H1 (cell line): ENCODE measurements around the gene GASK1B. TPM values are rescaled to one million over a fixed set of nuclear protein-coding genes. Genes with fewer than 3 reads are reported as not detected.

ENCODE experiments used
- CTCF ChIA-PET: fragments of 300-600 bp; sonication (Branson Sonifier 250); formaldehyde crosslinking; loops from one replicate; lab custom pipeline; 2021; ENCODE audit not compliant: partially characterized antibody; lab: Charles Lee
- POLR2A ChIA-PET: fragments of 300-600 bp; sonication (Branson Sonifier 250); formaldehyde crosslinking; loops from one replicate; lab custom pipeline; 2021; ENCODE audit warnings: inconsistent platforms; ENCODE audit not compliant: partially characterized antibody; lab: Charles Lee
- DNase-seq, 2 experiments: peaks; one replicate each; pipeline versions ENCODE4 v3.0.0 to v3.0.0-alpha.2; 2010 to 2022; ENCODE audit warnings: low spot score in 2 of 2, low read depth in 1 of 2, mixed read lengths in 1 of 2
- FAIRE-seq: peaks from 2 replicates; lab custom pipeline; 2011; peaks lifted over from hg19 to GRCh38; lab: Jason Lieb, UNC
- H2AFZ ChIP-seq: 2 replicates; pipeline ENCODE4 v1.8.1; 2012; ENCODE audit warnings: low read length, inconsistent platforms
- H2AK5ac ChIP-seq: 2 replicates; pipeline ENCODE4 v1.6.1; 2013; ENCODE audit warnings: low read depth, low read length
- H2BK120ac ChIP-seq: replicated peaks from 2 replicates; pipeline ENCODE3; 2013; ENCODE audit warnings: low read depth, low read length, inconsistent platforms
- H2BK12ac ChIP-seq: 2 replicates; pipeline ENCODE4 v1.6.1; 2013; ENCODE audit warnings: low read depth, low read length
- H2BK15ac ChIP-seq: 2 replicates; pipeline ENCODE4 v1.6.1; 2013; ENCODE audit warnings: low read length
- H2BK20ac ChIP-seq: 2 replicates; pipeline ENCODE4 v1.6.1; 2013; ENCODE audit warnings: low read length
- H2BK5ac ChIP-seq: 2 replicates; pipeline ENCODE4 v1.6.1; 2013; ENCODE audit warnings: low read depth, low read length
- H3K14ac ChIP-seq: 2 replicates; pipeline ENCODE4 v1.6.1; 2013; ENCODE audit warnings: inconsistent platforms; ENCODE audit not compliant: insufficient read length
- H3K18ac ChIP-seq: 2 replicates; pipeline ENCODE4 v1.6.1; 2013; ENCODE audit warnings: low read length; ENCODE audit errors: extremely low read depth
- H3K23ac ChIP-seq: 2 replicates; pipeline ENCODE4 v1.6.1; 2013; ENCODE audit warnings: inconsistent platforms; ENCODE audit not compliant: insufficient read length
- H3K23me2 ChIP-seq: 2 replicates; pipeline ENCODE4 v1.6.1; 2013; ENCODE audit warnings: low read depth, low read length
- H3K27ac ChIP-seq: 2 replicates; pipeline ENCODE4 v1.6.1; 2011; ENCODE audit warnings: low read depth, low read length, inconsistent platforms
- H3K27me3 ChIP-seq, 4 experiments: replicated peaks in 1 of 4; 1 replicate in 1 of 4; 2 replicates in 3 of 4; pipeline versions ENCODE4 v1.6.1 to v1.8.1; 2011 to 2013; ENCODE audit warnings: low read length in 3 of 4, mild to moderate bottlenecking in 3 of 4, inconsistent platforms in 2 of 4, mixed read lengths in 2 of 4, moderate library complexity in 1 of 4; ENCODE audit not compliant: control insufficient read depth in 3 of 4, insufficient read depth in 3 of 4; ENCODE audit errors: extremely low read depth in 1 of 4
- H3K36me3 ChIP-seq, 4 experiments: 2 replicates each; pipeline versions ENCODE4 v1.6.1 to v1.8.1; 2011 to 2013; ENCODE audit warnings: mild to moderate bottlenecking in 4 of 4, low read length in 3 of 4, moderate library complexity in 2 of 4, control low read depth in 1 of 4, inconsistent platforms in 1 of 4; ENCODE audit not compliant: insufficient read depth in 4 of 4, control insufficient read depth in 2 of 4
- H3K4ac ChIP-seq: replicated peaks from 2 replicates; pipeline ENCODE3; 2013; ENCODE audit warnings: low read length, low read depth, mixed read lengths, inconsistent platforms; ENCODE audit not compliant: insufficient read length
- H3K4me1 ChIP-seq, 4 experiments: replicated peaks in 1 of 4; 1 replicate in 1 of 4; 2 replicates in 3 of 4; pipeline versions ENCODE4 v1.6.1 to v1.8.1; 2011 to 2013; ENCODE audit warnings: low read length in 3 of 4, inconsistent platforms in 2 of 4, mixed read lengths in 1 of 4; ENCODE audit not compliant: insufficient read depth in 4 of 4, control insufficient read depth in 3 of 4
- H3K4me2 ChIP-seq, 2 experiments: 2 replicates each; pipeline versions ENCODE4 v1.6.1 to v1.8.1; 2011 to 2013; ENCODE audit warnings: low read depth in 2 of 2, low read length in 2 of 2, control low read depth in 1 of 2, inconsistent platforms in 1 of 2, mild to moderate bottlenecking in 1 of 2; ENCODE audit not compliant: insufficient read depth in 1 of 2
- H3K4me3 ChIP-seq, 4 experiments: fragments of 200-600, 300-600 bp in 1 of 4; sonication (generic), shearing (Covaris generic), sonication (Bioruptor Twin) in 1 of 4; 2 replicates each; pipeline versions ENCODE4 v1.5.1 to v1.8.1; 2011 to 2016; ENCODE audit warnings: low read length in 4 of 4, low read depth in 3 of 4, control low read depth in 2 of 4, inconsistent platforms in 2 of 4, mild to moderate bottlenecking in 2 of 4, mixed read lengths in 1 of 4, moderate library complexity in 1 of 4; ENCODE audit not compliant: insufficient read depth in 2 of 4; ENCODE audit errors: extremely low read depth in 1 of 4
- H3K56ac ChIP-seq: replicated peaks from 2 replicates; pipeline ENCODE3; 2013; ENCODE audit warnings: low read depth, mild to moderate bottlenecking, mixed read lengths, low read length, inconsistent platforms; ENCODE audit not compliant: insufficient read length
- H3K79me1 ChIP-seq: 2 replicates; pipeline ENCODE4 v1.6.1; 2013; ENCODE audit warnings: low read depth, low read length, control low read depth
- H3K79me2 ChIP-seq, 2 experiments: 2 replicates each; pipeline versions ENCODE4 v1.6.1 to v1.8.1; 2012 to 2013; ENCODE audit warnings: low read length in 2 of 2, mild to moderate bottlenecking in 2 of 2, inconsistent platforms in 1 of 2; ENCODE audit not compliant: insufficient read depth in 2 of 2, control insufficient read depth in 1 of 2
- H3K9ac ChIP-seq, 4 experiments: replicated peaks in 1 of 4; 1 replicate in 1 of 4; 2 replicates in 3 of 4; pipeline versions ENCODE4 v1.6.1 to v1.8.1; 2011 to 2013; ENCODE audit warnings: low read depth in 3 of 4, low read length in 3 of 4, control low read depth in 2 of 4, mild to moderate bottlenecking in 2 of 4, moderate library complexity in 2 of 4, inconsistent platforms in 1 of 4; ENCODE audit errors: extremely low read depth in 1 of 4
- H3K9me3 ChIP-seq, 2 experiments: 2 replicates each; pipeline versions ENCODE4 v1.6.1 to v1.8.1; 2012 to 2013; ENCODE audit warnings: mild to moderate bottlenecking in 2 of 2, moderate library complexity in 2 of 2, control low read depth in 1 of 2, inconsistent platforms in 1 of 2, low read depth in 1 of 2, low read length in 1 of 2, mixed read lengths in 1 of 2; ENCODE audit not compliant: insufficient read depth in 2 of 2
- H4K20me1 ChIP-seq, 2 experiments: replicated peaks in 1 of 2; 2 replicates each; pipeline versions ENCODE3 to v1.8.1; 2011 to 2013; ENCODE audit warnings: inconsistent platforms in 2 of 2, low read length in 2 of 2, mild to moderate bottlenecking in 1 of 2; ENCODE audit not compliant: insufficient read depth in 2 of 2, control insufficient read depth in 1 of 2
- H4K5ac ChIP-seq: 2 replicates; pipeline ENCODE4 v1.6.1; 2013; ENCODE audit warnings: low read length, low read depth, mixed read lengths, inconsistent platforms; ENCODE audit not compliant: insufficient read length
- H4K8ac ChIP-seq: 2 replicates; pipeline ENCODE4 v1.8.0; 2013; ENCODE audit warnings: mild to moderate bottlenecking, moderate library complexity, low read length, inconsistent platforms; ENCODE audit not compliant: insufficient read depth; ENCODE audit errors: extremely low read depth
- H4K91ac ChIP-seq: replicated peaks from 2 replicates; pipeline ENCODE3; 2013; ENCODE audit warnings: low read length, mixed read lengths, inconsistent platforms; ENCODE audit not compliant: insufficient read length
- BRCA1 ChIP-seq: IDR thresholded peaks from 2 replicates; pipeline ENCODE4 v1.6.1; 2012; ENCODE audit warnings: low read depth, low read length, improper control_type of control experiment
- CBX5 ChIP-seq: fragments of 300-800, 300-1000 bp; sonication (generic); IDR thresholded peaks from 2 replicates; pipeline ENCODE4 v1.7.1; 2016; ENCODE audit warnings: antibody characterized with exemption, low read length, low read depth
- MAX ChIP-seq: IDR thresholded peaks from 2 replicates; pipeline ENCODE4 v1.6.1; 2012; ENCODE audit warnings: inconsistent platforms
- POLR2A ChIP-seq, 2 experiments: IDR thresholded peaks; 1 replicate in 1 of 2; 2 replicates in 1 of 2; pipeline ENCODE4 v1.6.1; 2011; ENCODE audit warnings: low read depth in 2 of 2, low read length in 2 of 2, mild to moderate bottlenecking in 2 of 2; ENCODE audit errors: control extremely low read depth in 1 of 2
- RFX5 ChIP-seq: IDR thresholded peaks from 2 replicates; pipeline ENCODE4 v1.6.1; 2011; ENCODE audit warnings: low read depth, low read length, improper control_type of control experiment, borderline replicate concordance
- SUZ12 ChIP-seq: fragments of 200-600 bp; sonication (generic); IDR thresholded peaks from 2 replicates; pipeline ENCODE4 v1.6.1; 2012; ENCODE audit warnings: mild to moderate bottlenecking, inconsistent platforms, low read length, moderate library complexity, mixed read lengths
- WGBS, 2 experiments: shearing (Covaris generic) in 1 of 2; methylation state at CpG; one replicate each; pipeline versions ENCODE4 v1.1.6 to v1.1.7; 2013 to 2015; ENCODE audit warnings: low lambda C conversion rate in 2 of 2, mixed read lengths in 2 of 2, inconsistent platforms in 1 of 2, low coverage in 1 of 2, missing lambda C conversion rate in 1 of 2; ENCODE audit not compliant: insufficient replicate concordance in 2 of 2, insufficient coverage in 1 of 2, insufficient read length in 1 of 2; ENCODE audit errors: extremely low coverage in 1 of 2, missing lambda C conversion rate in 1 of 2; 5-methylcytosine and 5-hydroxymethylcytosine counted together
- polyA plus RNA-seq, 7 experiments: library from polyadenylated mRNA; depleted of rRNA in 3 of 7; stranded (reverse) in 5 of 7; unstranded in 2 of 7; fragments of >200 nt in 5 of 7; fragments of 200-250 nt in 2 of 7; gene quantifications; 1 replicate in 5 of 7; 2 replicates in 1 of 7; 4 replicates in 1 of 7; pipeline versions ENCODE4 v1.2.1 to v1.2.3, GENCODE V29; 2011 to 2013; ENCODE audit warnings: missing spikeins in 2 of 7, mixed read lengths in 2 of 7
- total RNA-seq: library from RNA; stranded (reverse); fragmentation: NEBNext Ultra II Directional; extraction: Animal tissue kit (Norgen Biotek cat#: 25700); gene quantifications from 2 replicates; pipeline ENCODE4 v1.2.1, GENCODE V29; 2021
- TF ChIP-seq, protein P1 (sequence below): IDR thresholded peaks from 2 replicates; pipeline ENCODE4 v1.6.1; 2012; ENCODE audit warnings: inconsistent platforms

The GASK1B gene
- total and polyA plus RNA-seq, 2 of the 8 experiments (the other 6 are each of a cell fraction or from before 2014, with no cell fraction given): not detected

GRCh38 chr4:158166701-158167100 lies 6.1 kb downstream of the GASK1B start:
- ChIA-PET POLR2A (no interaction called here), CTCF (interaction anchor here (0.6 to 1.8 kb wide), 5 partner anchors 14 to 172 kb away, joined by 3 to 6 read pairs (median 4); no protein-coding TSS in a partner anchor)
- FAIRE-seq (no peak), DNase-seq (no peak)
- Histone ChIP-seq H2AFZ (no peak overlapping the region), H2AK5ac (no peak overlapping the region), H3K4me1 (no peaks in the 10 kb centered on the region), H3K18ac (no peak overlapping the region), H3K9ac (no peak overlapping the region), H4K5ac (no peak overlapping the region), H3K4me2 (no peak overlapping the region), H3K23me2 (no peaks in the 10 kb centered on the region), H2BK20ac (no peak overlapping the region), H2BK12ac (no peak overlapping the region), H3K79me1 (no peaks in the 10 kb centered on the region), H3K27ac (no peak overlapping the region), H2BK120ac (no peak overlapping the region), H2BK5ac (no peak overlapping the region), H3K79me2 (no peaks in the 10 kb centered on the region), H3K14ac (no peak overlapping the region), H4K8ac (no peak overlapping the region), H2BK15ac (no peak overlapping the region), H3K9me3 (no peaks in the 10 kb centered on the region), H3K4ac (no peak overlapping the region), H4K91ac (no peak overlapping the region), H3K56ac (no peak overlapping the region), H3K36me3 (no peaks in the 10 kb centered on the region), H3K27me3 (no peaks in the 10 kb centered on the region), H4K20me1 (no peaks in the 10 kb centered on the region), H3K23ac (no peak overlapping the region), H3K4me3 (no peak overlapping the region)
- WGBS, 2 experiments: 85% methylated on average over 2 of the region's 2 CpGs; no CpG with 5 or more reads in 1 of the 2 experiments
- TF ChIP-seq MAX: no peak
- no peak for TF ChIP-seq CBX5
- no peak for TF ChIP-seq SUZ12
- TF ChIP-seq BRCA1: no peak
- TF ChIP-seq RFX5: no peak
- TF ChIP-seq POLR2A (IDR thresholded peaks at IDR 0.05; ENCODE audit: control extremely low read depth in 1 of 2, low read depth in 2 of 2, low read length in 2 of 2): no peak
- TF ChIP-seq, protein P1, sequence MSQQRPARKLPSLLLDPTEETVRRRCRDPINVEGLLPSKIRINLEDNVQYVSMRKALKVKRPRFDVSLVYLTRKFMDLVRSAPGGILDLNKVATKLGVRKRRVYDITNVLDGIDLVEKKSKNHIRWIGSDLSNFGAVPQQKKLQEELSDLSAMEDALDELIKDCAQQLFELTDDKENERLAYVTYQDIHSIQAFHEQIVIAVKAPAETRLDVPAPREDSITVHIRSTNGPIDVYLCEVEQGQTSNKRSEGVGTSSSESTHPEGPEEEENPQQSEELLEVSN: no peak
